ENCODE results near the gene MARK1. TPM values are rescaled to one million over a fixed set of nuclear protein-coding genes. Genes with fewer than 3 reads are reported as not detected.

The MARK1 gene
- total RNA-seq, 1 experiment from 2014 or later: 1.8 TPM

DNA sequence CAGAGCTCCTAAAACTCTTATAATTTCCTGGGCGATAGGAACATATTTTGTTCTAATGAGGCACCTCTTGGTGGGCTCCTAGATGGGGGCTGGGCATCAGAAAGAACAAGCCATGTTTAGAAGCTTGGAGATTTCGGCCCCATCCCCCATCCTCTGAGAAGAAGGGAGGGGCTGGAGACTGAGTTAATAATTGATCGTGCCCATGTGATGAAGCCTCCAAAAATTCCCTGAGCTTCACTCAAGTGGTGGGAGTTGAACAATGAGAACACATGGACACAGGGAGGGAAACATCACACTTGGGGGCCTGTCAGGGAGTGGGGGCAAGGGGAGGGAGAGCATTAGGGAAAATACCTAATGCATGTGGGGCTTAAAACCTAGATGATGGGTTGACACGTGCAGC, 180.3 kb downstream of the MARK1 start:
- H3K27ac Mint-ChIP-seq (ENCODE audit: unreplicated experiment): no peak overlapping the region
- BruUV-seq (replicated peaks): no TSS peak
- H3K4me1 Mint-ChIP-seq (ENCODE audit: low read depth, unreplicated experiment): no peaks in the 10 kb centered on the region
- intact Hi-C loops (cut with micrococcal nuclease; ENCODE audit: unreplicated experiment): no loop called here
- H3K9me3 Mint-ChIP-seq (ENCODE audit: low read depth, unreplicated experiment): no peaks in the 10 kb centered on the region
- TF ChIP-seq, protein P1, sequence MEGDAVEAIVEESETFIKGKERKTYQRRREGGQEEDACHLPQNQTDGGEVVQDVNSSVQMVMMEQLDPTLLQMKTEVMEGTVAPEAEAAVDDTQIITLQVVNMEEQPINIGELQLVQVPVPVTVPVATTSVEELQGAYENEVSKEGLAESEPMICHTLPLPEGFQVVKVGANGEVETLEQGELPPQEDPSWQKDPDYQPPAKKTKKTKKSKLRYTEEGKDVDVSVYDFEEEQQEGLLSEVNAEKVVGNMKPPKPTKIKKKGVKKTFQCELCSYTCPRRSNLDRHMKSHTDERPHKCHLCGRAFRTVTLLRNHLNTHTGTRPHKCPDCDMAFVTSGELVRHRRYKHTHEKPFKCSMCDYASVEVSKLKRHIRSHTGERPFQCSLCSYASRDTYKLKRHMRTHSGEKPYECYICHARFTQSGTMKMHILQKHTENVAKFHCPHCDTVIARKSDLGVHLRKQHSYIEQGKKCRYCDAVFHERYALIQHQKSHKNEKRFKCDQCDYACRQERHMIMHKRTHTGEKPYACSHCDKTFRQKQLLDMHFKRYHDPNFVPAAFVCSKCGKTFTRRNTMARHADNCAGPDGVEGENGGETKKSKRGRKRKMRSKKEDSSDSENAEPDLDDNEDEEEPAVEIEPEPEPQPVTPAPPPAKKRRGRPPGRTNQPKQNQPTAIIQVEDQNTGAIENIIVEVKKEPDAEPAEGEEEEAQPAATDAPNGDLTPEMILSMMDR (IDR thresholded peaks at IDR 0.05; ENCODE audit: unreplicated experiment): no peak
- CTCF ChIA-PET: no interaction called here
- no peak for DNase-seq
- no peaks in the 10 kb centered on the region for H3K36me3 Mint-ChIP-seq (ENCODE audit: insufficient read depth, unreplicated experiment)
- no peaks in the 10 kb centered on the region for H3K27me3 Mint-ChIP-seq (ENCODE audit: unreplicated experiment)
- no peak overlapping the region for H3K4me3 Mint-ChIP-seq (ENCODE audit: low read depth, unreplicated experiment)

DNA sequence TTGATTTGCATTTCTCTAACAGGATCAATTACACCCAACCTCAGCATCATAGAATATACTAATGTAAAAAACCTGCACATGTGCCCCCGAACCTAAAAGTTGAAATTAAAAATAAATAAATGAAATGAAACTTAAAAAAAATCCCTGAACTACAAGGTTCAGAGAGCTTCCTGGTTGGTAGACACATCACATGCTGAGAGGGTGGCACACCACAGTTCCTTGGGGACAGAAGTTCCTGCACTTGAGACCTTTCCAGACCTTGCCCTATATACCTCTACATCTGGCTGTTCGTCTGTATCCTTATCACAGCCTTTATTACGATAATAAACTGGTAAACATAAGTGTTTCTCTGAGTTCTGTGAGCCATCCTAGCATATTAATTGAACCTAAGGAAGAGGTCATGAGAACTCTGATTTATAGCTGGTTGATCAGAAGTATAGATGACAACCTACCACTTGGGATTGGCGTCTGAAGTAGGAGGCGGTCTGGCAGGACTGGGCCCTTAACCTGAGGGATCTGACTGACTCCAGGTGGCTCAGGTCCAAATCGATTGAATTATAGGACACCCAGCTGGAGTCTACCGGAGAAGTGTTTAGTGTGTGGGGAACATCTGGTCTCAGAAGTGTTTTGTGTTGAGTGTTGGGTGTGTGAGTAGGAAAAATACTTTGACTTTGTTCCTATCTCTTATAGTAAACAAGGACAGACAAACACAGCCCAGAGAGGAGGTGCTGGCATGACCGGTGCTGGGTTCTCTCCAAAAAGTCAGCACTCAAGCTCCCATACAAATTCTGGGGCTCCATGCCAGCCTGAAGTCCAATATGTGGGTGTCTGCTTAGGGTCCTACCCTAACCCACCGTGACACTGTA, 181.2 kb downstream of the MARK1 start:
- Mint-ChIP-seq H3K9me3 (ENCODE audit: low read depth, unreplicated experiment) (no peaks in the 10 kb centered on the region), H3K27me3 (ENCODE audit: unreplicated experiment) (no peaks in the 10 kb centered on the region), H3K4me1 (ENCODE audit: low read depth, unreplicated experiment) (no peaks in the 10 kb centered on the region), H3K36me3 (ENCODE audit: insufficient read depth, unreplicated experiment) (no peaks in the 10 kb centered on the region), H3K4me3 (ENCODE audit: low read depth, unreplicated experiment) (no peak overlapping the region), H3K27ac (ENCODE audit: unreplicated experiment) (no peak overlapping the region)
- CTCF ChIA-PET: no interaction called here
- BruUV-seq (replicated peaks): no TSS peak
- DNase-seq: no peak
- intact Hi-C loops (cut with micrococcal nuclease; ENCODE audit: unreplicated experiment): no loop called here
- TF ChIP-seq, protein P1 (IDR thresholded peaks at IDR 0.05; ENCODE audit: unreplicated experiment): no peak

DNA sequence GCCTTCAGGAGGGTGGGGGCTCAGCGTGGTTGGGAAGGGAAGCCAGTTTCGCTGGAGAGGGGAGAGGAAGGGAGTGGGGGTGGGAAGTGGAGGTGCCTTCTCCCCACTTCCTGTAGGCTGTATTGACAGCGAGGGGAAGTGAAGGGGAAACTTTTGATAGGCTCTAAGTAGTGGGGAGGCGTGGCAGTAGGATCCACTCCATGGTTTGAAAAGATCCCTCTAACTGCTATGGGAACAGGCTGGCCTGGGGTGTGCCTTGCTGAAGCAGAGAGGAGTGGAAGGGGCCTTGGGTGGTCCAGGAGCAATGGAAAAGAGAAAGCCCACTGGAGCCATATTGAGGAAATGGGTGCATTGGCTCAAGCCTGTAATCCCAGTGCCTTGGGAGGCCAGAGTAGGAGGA, 182.4 kb downstream of the MARK1 start:
- Mint-ChIP-seq H3K4me3 (ENCODE audit: low read depth, unreplicated experiment) (no peak overlapping the region), H3K4me1 (ENCODE audit: low read depth, unreplicated experiment) (no peaks in the 10 kb centered on the region), H3K36me3 (ENCODE audit: insufficient read depth, unreplicated experiment) (no peaks in the 10 kb centered on the region), H3K27ac (ENCODE audit: unreplicated experiment) (no peak overlapping the region), H3K9me3 (ENCODE audit: low read depth, unreplicated experiment) (no peaks in the 10 kb centered on the region), H3K27me3 (ENCODE audit: unreplicated experiment) (no peaks in the 10 kb centered on the region)
- no TSS peak for BruUV-seq (replicated peaks)
- TF ChIP-seq, protein P1 (IDR thresholded peaks at IDR 0.05; ENCODE audit: unreplicated experiment): no peak
- DNase-seq: no peak
- intact Hi-C loops (cut with micrococcal nuclease; ENCODE audit: unreplicated experiment): no loop called here
- CTCF ChIA-PET: no interaction called here

DNA sequence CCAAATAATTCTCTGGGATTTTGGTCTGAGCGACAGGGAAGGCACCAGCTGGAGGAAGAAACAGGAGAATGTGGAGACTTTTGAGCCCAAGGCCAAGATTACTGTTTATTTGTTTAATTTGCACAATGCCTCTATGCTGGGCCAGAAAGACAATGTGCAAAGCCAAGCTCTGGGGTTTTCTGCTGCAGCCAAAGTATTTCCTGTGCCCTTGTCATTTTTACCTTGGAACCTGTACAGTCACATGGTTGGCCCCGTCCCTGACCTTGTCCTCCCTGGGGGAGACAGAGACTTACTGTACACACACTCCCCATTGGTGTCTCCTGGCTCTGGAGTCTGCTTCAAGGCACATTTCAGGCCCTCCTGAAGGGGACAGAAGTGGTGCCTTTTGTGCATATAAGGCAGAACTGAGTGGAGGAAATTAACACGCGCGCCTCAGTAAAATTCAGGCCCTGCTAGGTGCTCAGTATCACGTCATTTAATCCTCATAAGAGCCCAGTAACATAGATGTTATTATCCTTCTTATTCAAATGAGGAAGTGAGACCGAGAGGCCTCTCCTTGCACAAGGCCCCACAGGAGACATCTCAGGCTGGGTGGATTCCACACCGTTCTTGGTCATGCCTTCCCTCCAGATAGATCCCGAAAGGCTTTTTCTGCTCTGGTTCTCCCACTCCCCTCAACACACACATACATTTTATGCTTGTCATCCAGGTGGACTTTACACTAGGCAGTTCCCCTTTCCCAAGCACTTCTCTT, 183.3 kb downstream of the MARK1 start:
- no peak overlapping the region for H3K4me3 Mint-ChIP-seq (ENCODE audit: low read depth, unreplicated experiment)
- no peaks in the 10 kb centered on the region for H3K4me1 Mint-ChIP-seq (ENCODE audit: low read depth, unreplicated experiment)
- no peak overlapping the region for H3K27ac Mint-ChIP-seq (ENCODE audit: unreplicated experiment)
- H3K9me3 Mint-ChIP-seq (ENCODE audit: low read depth, unreplicated experiment): no peaks in the 10 kb centered on the region
- CTCF ChIA-PET: no interaction called here
- no TSS peak for BruUV-seq (replicated peaks)
- no peak for DNase-seq
- intact Hi-C loops (cut with micrococcal nuclease; ENCODE audit: unreplicated experiment): no loop called here
- no peaks in the 10 kb centered on the region for H3K36me3 Mint-ChIP-seq (ENCODE audit: insufficient read depth, unreplicated experiment)
- TF ChIP-seq, protein P1 (IDR thresholded peaks at IDR 0.05; ENCODE audit: unreplicated experiment): no peak
- H3K27me3 Mint-ChIP-seq (ENCODE audit: unreplicated experiment): no peaks in the 10 kb centered on the region

Other genes with a start within 250 kb of the MARK1 start
- 5.1 and 8.5 TPM in 2 replicates for gene C1orf115, start 162.2 kb downstream of the MARK1 start, total RNA-seq (2022)
- 9.1 and 16.4 TPM in 2 replicates for gene MTARC2, start 220.2 kb downstream of the MARK1 start, total RNA-seq (2022)